Measurements from ENCODE around the gene GAL3ST2.

Gene GAL3ST2

GRCh38 chr2:241844831-241845578 is 68.4 kb downstream of the GAL3ST2 start:
- no peak for TF ChIP-seq CTCF (conservative IDR thresholded peaks at IDR 0.05; ENCODE audit: control insufficient read depth, insufficient read depth, low read depth, low read length)
- DNase-seq (ENCODE audit: low read depth) = no peak
- no peak overlapping the region for H3K4me3 ChIP-seq (ENCODE audit: control insufficient read depth, low read depth, low read length)

GRCh38 chr2:241846406-241846805 is 69.8 kb downstream of the GAL3ST2 start:
- DNase-seq (ENCODE audit: low read depth) = no peak
- no peak for TF ChIP-seq CTCF (conservative IDR thresholded peaks at IDR 0.05; ENCODE audit: control insufficient read depth, insufficient read depth, low read depth, low read length)
- no peak overlapping the region for H3K4me3 ChIP-seq (ENCODE audit: control insufficient read depth, low read depth, low read length)

- no peak for TF ChIP-seq CTCF (conservative IDR thresholded peaks at IDR 0.05; ENCODE audit: control insufficient read depth, insufficient read depth, low read depth, low read length)
- H3K4me3 ChIP-seq (ENCODE audit: control insufficient read depth, low read depth, low read length) = no peak overlapping the region
- no peak for DNase-seq (ENCODE audit: low read depth)
Measured at GRCh38 chr2:241848761-241849615, 72.4 kb downstream of the GAL3ST2 start.

- no peak for TF ChIP-seq CTCF (conservative IDR thresholded peaks at IDR 0.05; ENCODE audit: control insufficient read depth, insufficient read depth, low read depth, low read length)
- H3K4me3 ChIP-seq (ENCODE audit: control insufficient read depth, low read depth, low read length) = no peak overlapping the region
- no peak for DNase-seq (ENCODE audit: low read depth)
Measured at GRCh38 chr2:241849616-241850543, 73.3 kb downstream of the GAL3ST2 start.

- DNase-seq (ENCODE audit: low read depth) = no peak
Measured at GRCh38 chr2:241850544-241851324, 74.1 kb downstream of the GAL3ST2 start.

More at GRCh38 chr2:241850544-241851324, 74.1 kb downstream of the GAL3ST2 start:
- no peak overlapping the region for H3K4me3 ChIP-seq (ENCODE audit: control insufficient read depth, low read depth, low read length)
- no peak for TF ChIP-seq CTCF (conservative IDR thresholded peaks at IDR 0.05; ENCODE audit: control insufficient read depth, insufficient read depth, low read depth, low read length)
